Measurements from ENCODE around the gene IFITM2. TPM values are rescaled to one million over a fixed set of nuclear protein-coding genes. Genes with fewer than 3 reads are reported as not detected.
A peak's percentile ranks its signal among the peaks of the same experiment; 100 is the strongest.

IFITM2 gene
- total RNA-seq, 3 donors from 2014 or later, result 57.2 to 254 (median 111) TPM

DNA sequence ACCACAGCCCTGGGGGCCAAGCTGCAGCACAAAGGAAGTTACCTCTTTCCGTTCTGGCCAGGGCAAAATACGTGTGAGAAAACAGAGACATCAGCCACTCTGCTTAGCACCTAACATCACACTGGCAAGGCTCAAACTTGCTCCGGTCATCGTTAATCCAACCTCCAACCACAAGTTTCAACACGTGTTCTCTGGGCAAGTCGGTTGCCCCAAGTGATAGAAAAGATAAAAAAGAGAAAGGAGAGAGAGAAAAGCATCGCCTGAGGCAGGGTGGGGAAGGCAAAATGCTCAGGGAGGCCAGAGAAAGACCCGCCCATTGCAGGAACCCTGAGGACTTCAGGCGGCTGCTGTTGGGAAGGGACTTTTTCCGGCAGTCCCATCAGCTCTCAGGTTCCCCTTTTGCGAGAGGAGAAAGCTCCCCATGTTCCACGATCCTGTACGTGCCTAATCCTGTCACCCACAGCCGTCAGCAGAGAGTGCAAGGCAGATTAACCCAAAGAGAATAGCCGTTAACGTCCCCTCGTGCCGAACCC is 43.2 kb downstream of the IFITM2 start:
- no peak overlapping the region for H3K4me3 ChIP-seq
- no peak for TF ChIP-seq CTCF (IDR thresholded peaks at IDR 0.05)
- no peaks in the 10 kb centered on the region for H3K9me3 ChIP-seq
- no peaks in the 10 kb centered on the region for H3K36me3 ChIP-seq (ENCODE audit: low read depth)
- peak; percentile 46 for ATAC-seq
- intact Hi-C loops (cut with DNase I, micrococcal nuclease), result no loop called here
- peak in 1 of 3 donors; percentile 30 for DNase-seq
- peaks cover 27% of the 10 kb centered on the region for H3K4me1 ChIP-seq (ENCODE audit: low read depth)

DNA sequence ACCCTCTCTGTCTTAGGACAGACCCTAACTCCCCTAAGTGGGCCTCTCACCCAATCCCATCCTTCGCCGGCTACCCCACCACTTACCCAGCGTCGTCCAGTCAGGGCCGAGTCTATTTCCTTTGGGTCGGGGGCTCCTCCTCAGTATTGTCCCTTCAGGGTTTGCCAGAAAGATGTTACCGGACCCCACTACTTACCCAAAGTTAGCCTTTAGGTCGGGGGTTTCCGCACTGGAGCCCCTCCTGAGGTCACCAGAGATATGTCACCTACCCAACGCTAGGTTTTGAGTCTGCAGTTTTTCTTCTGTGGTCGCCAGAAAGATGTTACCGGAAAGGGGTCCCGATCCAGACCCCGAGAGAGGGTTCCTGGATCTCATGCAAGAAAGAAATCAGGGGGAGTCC is 43.8 kb downstream of the IFITM2 start:
- DNase-seq, result peak in 1 of 3 donors; percentile 18
- no peaks in the 10 kb centered on the region for H3K36me3 ChIP-seq (ENCODE audit: low read depth)
- no peak overlapping the region for H3K4me3 ChIP-seq
- intact Hi-C loops (cut with DNase I, micrococcal nuclease), result no loop called here
- H3K9me3 ChIP-seq, result no peaks in the 10 kb centered on the region
- TF ChIP-seq CTCF (IDR thresholded peaks at IDR 0.05), result no peak
- H3K4me1 ChIP-seq (ENCODE audit: low read depth), result peaks cover 28% of the 10 kb centered on the region
- ATAC-seq, result no peak

DNA sequence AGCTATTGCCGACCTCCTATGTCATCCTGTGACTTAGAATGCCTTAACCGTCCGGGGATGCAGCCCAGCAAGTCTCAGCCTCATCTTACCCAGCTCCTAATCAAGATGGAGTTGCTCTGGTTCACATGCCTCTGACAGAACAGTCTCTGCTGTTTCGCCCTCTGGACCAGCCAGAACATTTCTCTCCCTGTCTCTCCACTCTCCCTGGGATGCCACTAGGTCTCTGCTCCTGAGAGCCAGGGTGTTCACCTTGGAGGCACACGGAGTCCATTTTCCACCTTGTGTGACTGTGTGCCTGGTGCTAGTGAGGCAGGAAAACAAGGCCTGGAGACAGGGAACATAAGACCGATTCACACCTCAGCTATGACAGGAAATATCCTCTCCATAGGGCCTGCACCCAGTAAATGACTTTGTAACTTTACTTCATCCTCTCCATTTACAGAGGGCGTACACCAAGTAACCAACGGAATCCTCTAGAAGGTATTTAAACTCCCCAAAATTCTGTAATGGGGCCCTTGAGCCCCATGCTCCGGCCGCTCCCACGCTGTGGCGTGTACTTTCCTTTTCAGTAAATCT is 44.9 kb downstream of the IFITM2 start:
- Histone ChIP-seq H3K4me3 (no peak overlapping the region), H3K4me1 (ENCODE audit: low read depth) (peaks cover 28% of the 10 kb centered on the region), H3K9me3 (no peaks in the 10 kb centered on the region), H3K36me3 (ENCODE audit: low read depth) (no peaks in the 10 kb centered on the region)
- TF ChIP-seq CTCF (IDR thresholded peaks at IDR 0.05), result no peak
- ATAC-seq, result no peak
- peak in 1 of 3 donors; percentile 18 for DNase-seq
- intact Hi-C loops (cut with DNase I, micrococcal nuclease), result no loop called here

- H3K9me3 ChIP-seq, result no peaks in the 10 kb centered on the region
- ATAC-seq (peak; percentile 31), DNase-seq (peak; percentile 72 to 80 (median 78))
- no peak for TF ChIP-seq CTCF (IDR thresholded peaks at IDR 0.05)
- no peaks in the 10 kb centered on the region for H3K36me3 ChIP-seq (ENCODE audit: low read depth)
- intact Hi-C loops (cut with DNase I, micrococcal nuclease), result no loop called here
- H3K4me1 ChIP-seq (ENCODE audit: low read depth), result peaks cover 28% of the 10 kb centered on the region
- H3K4me3 ChIP-seq, result no peak overlapping the region
Measured at GRCh38 chr11:353179-353873, 45.7 kb downstream of the IFITM2 start.

DNA sequence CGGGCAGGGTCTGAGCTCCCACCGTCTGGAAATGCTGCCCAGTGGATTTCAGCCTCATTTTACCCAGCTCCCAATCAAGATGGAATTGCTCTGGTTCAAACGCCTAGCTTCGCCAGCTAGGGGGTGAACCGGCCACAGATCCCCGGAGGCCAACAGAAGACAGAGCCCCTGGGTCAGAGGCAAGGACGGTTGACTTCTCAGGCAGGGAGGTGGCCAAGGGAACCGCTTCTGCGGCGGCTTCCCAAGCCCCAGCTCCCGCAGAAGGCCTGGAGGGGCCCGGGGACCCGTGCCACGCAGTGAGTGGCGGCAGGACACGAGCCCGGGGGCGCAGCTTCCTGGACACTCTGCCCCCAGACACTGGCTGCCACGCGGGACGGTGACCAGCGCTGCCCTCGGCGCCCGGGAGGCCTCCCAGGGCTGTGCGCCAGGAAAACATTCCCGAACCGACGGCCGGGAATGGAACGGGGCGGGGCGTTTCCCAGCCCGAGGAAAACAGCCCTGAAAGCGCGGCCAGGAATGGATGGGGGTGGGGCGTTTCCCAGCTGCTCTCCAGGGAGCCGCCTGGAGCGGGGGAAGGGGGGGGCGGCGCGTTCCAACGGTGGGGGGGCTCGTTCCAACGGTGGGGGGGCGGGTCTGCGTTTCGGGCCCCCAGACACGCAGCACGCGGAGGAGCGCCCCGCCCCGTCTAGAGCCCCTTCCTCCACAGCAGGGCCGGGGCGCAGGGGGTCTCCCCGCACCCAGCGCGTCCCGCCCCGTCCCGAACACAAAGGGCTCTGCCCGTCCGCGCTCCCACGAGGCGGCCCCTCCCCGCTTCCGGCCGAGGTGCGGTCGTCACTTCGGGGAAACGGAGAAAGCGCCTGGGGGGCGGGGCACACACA is 48.2 kb downstream of the IFITM2 start:
- ATAC-seq, result peak; percentile 95
- TF ChIP-seq CTCF (IDR thresholded peaks at IDR 0.05), result no peak
- Histone ChIP-seq H3K9me3 (peaks cover 4% of the 10 kb centered on the region), H3K4me3 (peak overlapping the region; percentile 17), H3K36me3 (ENCODE audit: low read depth) (no peaks in the 10 kb centered on the region), H3K4me1 (ENCODE audit: low read depth) (peaks cover 28% of the 10 kb centered on the region)
- intact Hi-C loops (cut with DNase I, micrococcal nuclease), result no loop called here
- peak; percentile 92 to 96 (median 95) for DNase-seq

Measured in mucosa of descending colon (tissue), 3 donors.